Measurements from ENCODE around the gene CIAO2B.

The CIAO2B gene

DNA sequence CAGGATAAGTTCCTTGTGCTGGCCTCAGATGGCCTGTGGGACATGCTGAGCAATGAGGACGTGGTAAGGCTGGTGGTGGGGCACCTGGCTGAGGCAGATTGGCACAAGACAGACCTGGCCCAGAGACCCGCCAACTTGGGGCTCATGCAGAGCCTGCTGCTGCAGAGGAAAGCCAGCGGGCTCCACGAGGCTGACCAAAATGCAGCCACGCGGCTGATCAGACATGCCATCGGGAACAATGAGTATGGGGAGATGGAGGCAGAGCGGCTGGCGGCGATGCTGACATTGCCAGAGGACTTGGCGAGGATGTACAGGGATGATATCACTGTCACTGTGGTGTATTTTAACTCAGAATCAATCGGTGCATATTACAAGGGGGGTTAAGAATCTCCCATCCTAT, 48.7 kb downstream of the CIAO2B start:
- TF ChIP-seq GLIS3 (CRISPR knock-in tag; IDR thresholded peaks at IDR 0.05) (no peak), ZNF8 (CRISPR knock-in tag; IDR thresholded peaks at IDR 0.05) (no peak), ZC3H10 (CRISPR knock-in tag; IDR thresholded peaks at IDR 0.05) (no peak), ZFP3 (CRISPR knock-in tag; IDR thresholded peaks at IDR 0.05) (no peak), SNAI2 (CRISPR knock-in tag; IDR thresholded peaks at IDR 0.05) (no peak), PPARA (CRISPR knock-in tag; IDR thresholded peaks at IDR 0.05; ENCODE audit: borderline replicate concordance) (no peak), PATZ1 (CRISPR knock-in tag; IDR thresholded peaks at IDR 0.05; ENCODE audit: borderline replicate concordance) (no peak), ISL1 (CRISPR knock-in tag; IDR thresholded peaks at IDR 0.05) (no peak), CSDC2 (CRISPR knock-in tag; IDR thresholded peaks at IDR 0.05) (no peak), TOX (CRISPR knock-in tag; IDR thresholded peaks at IDR 0.05; ENCODE audit: borderline replicate concordance) (no peak), RARB (CRISPR knock-in tag; IDR thresholded peaks at IDR 0.05) (no peak), ARNTL (CRISPR knock-in tag; IDR thresholded peaks at IDR 0.05; ENCODE audit: borderline replicate concordance, low read depth) (no peak), ESRRG (CRISPR knock-in tag; IDR thresholded peaks at IDR 0.05) (no peak), ZFP30 (CRISPR knock-in tag; IDR thresholded peaks at IDR 0.05) (no peak), CREB5 (CRISPR knock-in tag; IDR thresholded peaks at IDR 0.05; ENCODE audit: low read depth) (no peak), TCF4 (CRISPR knock-in tag; IDR thresholded peaks at IDR 0.05; ENCODE audit: borderline replicate concordance) (no peak)
- TF ChIP-seq, protein P1, sequence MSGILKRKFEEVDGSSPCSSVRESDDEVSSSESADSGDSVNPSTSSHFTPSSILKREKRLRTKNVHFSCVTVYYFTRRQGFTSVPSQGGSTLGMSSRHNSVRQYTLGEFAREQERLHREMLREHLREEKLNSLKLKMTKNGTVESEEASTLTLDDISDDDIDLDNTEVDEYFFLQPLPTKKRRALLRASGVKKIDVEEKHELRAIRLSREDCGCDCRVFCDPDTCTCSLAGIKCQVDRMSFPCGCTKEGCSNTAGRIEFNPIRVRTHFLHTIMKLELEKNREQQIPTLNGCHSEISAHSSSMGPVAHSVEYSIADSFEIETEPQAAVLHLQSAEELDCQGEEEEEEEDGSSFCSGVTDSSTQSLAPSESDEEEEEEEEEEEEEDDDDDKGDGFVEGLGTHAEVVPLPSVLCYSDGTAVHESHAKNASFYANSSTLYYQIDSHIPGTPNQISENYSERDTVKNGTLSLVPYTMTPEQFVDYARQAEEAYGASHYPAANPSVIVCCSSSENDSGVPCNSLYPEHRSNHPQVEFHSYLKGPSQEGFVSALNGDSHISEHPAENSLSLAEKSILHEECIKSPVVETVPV (CRISPR knock-in tag; IDR thresholded peaks at IDR 0.05): no peak
- TF ChIP-seq, protein P2, sequence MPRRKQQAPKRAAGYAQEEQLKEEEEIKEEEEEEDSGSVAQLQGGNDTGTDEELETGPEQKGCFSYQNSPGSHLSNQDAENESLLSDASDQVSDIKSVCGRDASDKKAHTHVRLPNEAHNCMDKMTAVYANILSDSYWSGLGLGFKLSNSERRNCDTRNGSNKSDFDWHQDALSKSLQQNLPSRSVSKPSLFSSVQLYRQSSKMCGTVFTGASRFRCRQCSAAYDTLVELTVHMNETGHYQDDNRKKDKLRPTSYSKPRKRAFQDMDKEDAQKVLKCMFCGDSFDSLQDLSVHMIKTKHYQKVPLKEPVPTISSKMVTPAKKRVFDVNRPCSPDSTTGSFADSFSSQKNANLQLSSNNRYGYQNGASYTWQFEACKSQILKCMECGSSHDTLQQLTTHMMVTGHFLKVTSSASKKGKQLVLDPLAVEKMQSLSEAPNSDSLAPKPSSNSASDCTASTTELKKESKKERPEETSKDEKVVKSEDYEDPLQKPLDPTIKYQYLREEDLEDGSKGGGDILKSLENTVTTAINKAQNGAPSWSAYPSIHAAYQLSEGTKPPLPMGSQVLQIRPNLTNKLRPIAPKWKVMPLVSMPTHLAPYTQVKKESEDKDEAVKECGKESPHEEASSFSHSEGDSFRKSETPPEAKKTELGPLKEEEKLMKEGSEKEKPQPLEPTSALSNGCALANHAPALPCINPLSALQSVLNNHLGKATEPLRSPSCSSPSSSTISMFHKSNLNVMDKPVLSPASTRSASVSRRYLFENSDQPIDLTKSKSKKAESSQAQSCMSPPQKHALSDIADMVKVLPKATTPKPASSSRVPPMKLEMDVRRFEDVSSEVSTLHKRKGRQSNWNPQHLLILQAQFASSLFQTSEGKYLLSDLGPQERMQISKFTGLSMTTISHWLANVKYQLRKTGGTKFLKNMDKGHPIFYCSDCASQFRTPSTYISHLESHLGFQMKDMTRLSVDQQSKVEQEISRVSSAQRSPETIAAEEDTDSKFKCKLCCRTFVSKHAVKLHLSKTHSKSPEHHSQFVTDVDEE (CRISPR knock-in tag; IDR thresholded peaks at IDR 0.05): no peak
- ATAC-seq: no peak

DNA sequence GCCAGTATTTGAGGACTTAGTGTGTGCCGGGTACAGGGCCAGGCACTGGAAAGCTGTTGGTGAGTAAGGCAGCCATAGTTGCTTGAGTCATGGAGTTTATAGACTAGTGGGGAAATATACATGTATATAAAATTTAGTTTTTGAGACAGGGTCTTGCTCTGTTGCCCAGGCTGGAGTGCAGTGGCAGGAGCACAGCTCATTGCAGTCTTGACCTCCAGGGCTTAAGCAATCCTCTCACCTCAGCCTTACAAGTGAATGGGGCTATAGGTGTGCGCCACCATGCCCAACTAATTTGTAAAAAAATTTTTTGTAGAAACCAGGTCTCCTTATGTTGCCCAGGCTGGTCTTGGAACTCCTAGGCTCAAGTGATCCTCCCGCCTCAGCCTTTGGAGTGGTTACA, 51.5 kb downstream of the CIAO2B start:
- ATAC-seq: no peak
- TF ChIP-seq ZC3H10 (CRISPR knock-in tag; IDR thresholded peaks at IDR 0.05) (no peak), CREB5 (CRISPR knock-in tag; IDR thresholded peaks at IDR 0.05; ENCODE audit: low read depth) (no peak), POU6F1 (CRISPR knock-in tag; IDR thresholded peaks at IDR 0.05; ENCODE audit: borderline replicate concordance, low read depth) (no peak), TOX (CRISPR knock-in tag; IDR thresholded peaks at IDR 0.05; ENCODE audit: borderline replicate concordance) (no peak), ESRRG (CRISPR knock-in tag; IDR thresholded peaks at IDR 0.05) (no peak), BACH2 (CRISPR knock-in tag; IDR thresholded peaks at IDR 0.05; ENCODE audit: borderline replicate concordance) (no peak), ZNF8 (CRISPR knock-in tag; IDR thresholded peaks at IDR 0.05) (no peak), TCF4 (CRISPR knock-in tag; IDR thresholded peaks at IDR 0.05; ENCODE audit: borderline replicate concordance) (no peak), CSDC2 (CRISPR knock-in tag; IDR thresholded peaks at IDR 0.05) (no peak), ISL1 (CRISPR knock-in tag; IDR thresholded peaks at IDR 0.05) (no peak), GLIS3 (CRISPR knock-in tag; IDR thresholded peaks at IDR 0.05) (no peak), PPARA (CRISPR knock-in tag; IDR thresholded peaks at IDR 0.05; ENCODE audit: borderline replicate concordance) (no peak), ZNF70 (CRISPR knock-in tag; IDR thresholded peaks at IDR 0.05) (no peak)
- TF ChIP-seq, protein P1 (CRISPR knock-in tag; IDR thresholded peaks at IDR 0.05): no peak
